Embryonic facial prominence (tissue), 1 donor: ENCODE results near the gene NECAB3.
A peak's percentile ranks its signal among the peaks of the same experiment; 100 is the strongest.
"Not testable (repeated sequence)": the region's sequence is repeated elsewhere in the genome, so short reads cannot be mapped to it uniquely, and the experiment has no call there.

Source experiments
- DNase-seq: peaks from one replicate; pipeline ENCODE4 v3.0.0-alpha.2; 2016; ENCODE audit errors: extremely low spot score

Gene NECAB3

GRCh38 chr20:33674294-33675135 lies at the start of gene NECAB3:
Gene NECAB3, minus strand, starts transcription at chr20:33674428. Its CDS starts 76 bp downstream, at chr20:33674352.
- DNase-seq = no peak

DNA sequence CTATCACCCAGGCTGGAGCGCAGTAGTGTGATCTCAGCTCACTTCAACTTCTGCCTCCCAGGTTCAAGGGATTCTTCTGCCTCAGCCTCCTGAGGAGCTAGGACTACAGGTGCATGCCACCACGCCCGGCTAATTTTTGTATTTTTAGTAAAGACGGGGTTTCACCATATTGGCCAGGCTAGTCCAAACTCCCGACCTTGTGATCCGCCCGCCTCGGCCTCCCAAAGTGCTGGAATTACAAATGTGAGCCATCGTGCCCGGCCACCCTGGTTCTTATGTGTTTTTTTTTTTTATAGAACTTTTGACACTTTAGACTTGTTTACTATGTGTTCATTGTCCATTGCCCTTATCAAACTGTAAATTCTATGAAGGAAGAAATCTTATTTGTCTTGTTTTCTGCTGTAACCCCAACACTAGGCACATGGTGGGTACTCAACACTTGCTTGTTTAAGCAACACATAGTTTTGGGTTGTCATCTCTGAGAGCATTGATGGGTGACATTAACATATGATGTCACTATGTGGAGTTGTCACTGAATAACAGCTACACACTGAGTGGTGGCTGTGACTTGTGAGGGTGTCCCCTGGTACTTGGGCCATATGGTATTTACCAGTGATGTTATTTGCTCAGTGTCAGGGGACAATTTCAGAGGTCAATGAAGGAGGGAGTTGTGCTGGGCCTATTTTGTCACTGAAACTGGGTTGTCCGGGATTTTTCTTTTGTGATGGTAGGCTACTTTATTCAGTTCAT lies 47.3 kb upstream of the NECAB3 start:
- no peak for DNase-seq

DNA sequence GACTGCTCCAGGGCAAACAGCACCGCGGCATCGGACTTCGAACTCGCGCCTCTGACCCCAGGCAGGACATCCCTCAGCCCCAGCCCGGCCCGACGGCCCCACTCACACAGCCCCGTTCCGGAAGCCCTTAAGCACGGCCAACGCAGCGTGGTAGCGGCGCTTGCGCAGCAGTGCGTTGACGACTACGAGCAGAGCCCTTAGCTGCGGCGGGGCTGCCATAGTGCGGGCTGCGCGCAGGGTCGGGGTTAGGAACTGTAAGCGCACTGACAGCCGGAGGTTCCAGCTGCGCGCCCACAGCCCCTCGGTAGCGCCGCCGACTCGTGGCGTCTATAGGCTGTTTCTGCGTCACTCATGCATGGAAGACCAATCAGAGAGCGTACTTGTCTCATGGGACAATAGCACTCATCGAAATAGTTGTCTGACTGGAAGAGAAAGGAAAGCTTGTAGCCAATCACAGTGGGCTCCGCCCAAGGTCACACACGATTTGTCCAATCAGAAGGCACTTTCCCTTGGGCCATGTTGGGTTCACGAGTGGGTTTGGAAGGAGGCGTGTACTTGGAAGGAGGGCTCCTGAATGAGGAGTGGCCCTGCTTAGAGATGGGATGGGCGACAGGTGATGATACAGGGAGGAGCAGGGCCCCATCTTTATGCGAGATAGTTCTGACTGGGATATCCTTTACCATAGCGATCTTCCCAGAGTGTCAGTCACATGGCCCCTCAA lies 45.9 kb upstream of the NECAB3 start, which contains the start of gene PXMP4:
TSS of gene PXMP4 (minus strand) at position 322 of the 721 bp plus-strand sequence. CDS start at position 219, 103 bp downstream.
- DNase-seq = peak; percentile 95

- DNase-seq = no peak
Measured at GRCh38 chr20:33719277-33719988, 45.2 kb upstream of the NECAB3 start.

GRCh38 chr20:33716498-33716897 lies 42.3 kb upstream of the NECAB3 start:
- DNase-seq = no peak

- no peak for DNase-seq
Measured at GRCh38 chr20:33713865-33714367, 39.7 kb upstream of the NECAB3 start.

GRCh38 chr20:33711446-33711738 lies 37.2 kb upstream of the NECAB3 start:
- DNase-seq = no peak

DNA sequence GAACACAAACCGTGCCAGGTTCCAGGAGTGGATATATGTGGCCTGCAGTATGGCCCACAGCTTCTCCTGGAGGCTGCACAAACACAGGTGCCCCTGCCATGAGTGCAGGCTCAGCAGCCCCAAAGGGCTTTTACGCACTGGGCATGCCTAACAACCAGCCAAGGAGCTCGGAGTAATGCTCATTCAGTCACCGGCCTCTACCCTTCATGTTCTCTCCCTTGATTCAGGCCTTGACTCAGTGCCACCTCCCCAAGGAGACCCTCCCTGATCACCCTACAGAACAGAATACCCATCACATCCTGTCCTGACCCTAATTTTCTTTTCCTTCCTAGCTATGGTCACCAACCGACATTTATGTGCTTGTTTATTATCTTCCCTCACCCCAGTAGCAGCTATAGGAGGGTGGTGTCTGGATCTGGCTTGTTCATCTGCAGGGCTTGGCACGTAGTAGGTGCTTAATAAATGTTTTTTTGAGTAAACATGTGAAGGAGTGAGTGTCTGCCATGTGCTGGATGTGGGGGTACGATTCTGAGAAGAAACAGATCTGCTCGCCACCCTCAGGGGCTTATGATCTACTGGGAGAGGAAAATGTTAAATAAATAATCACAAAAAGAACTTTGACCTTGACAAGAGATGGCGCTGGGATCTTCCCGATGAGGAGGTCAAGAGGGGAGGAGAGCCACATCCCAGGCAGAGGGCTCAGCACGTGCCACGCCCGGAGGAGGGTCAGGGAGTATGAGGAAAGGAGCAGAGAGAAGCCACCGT lies 36.6 kb upstream of the NECAB3 start:
- no peak for DNase-seq

GRCh38 chr20:33709905-33710541 lies 35.8 kb upstream of the NECAB3 start:
- no peak for DNase-seq

- no peak for DNase-seq
Measured at GRCh38 chr20:33709398-33709797, 35.2 kb upstream of the NECAB3 start.

DNA sequence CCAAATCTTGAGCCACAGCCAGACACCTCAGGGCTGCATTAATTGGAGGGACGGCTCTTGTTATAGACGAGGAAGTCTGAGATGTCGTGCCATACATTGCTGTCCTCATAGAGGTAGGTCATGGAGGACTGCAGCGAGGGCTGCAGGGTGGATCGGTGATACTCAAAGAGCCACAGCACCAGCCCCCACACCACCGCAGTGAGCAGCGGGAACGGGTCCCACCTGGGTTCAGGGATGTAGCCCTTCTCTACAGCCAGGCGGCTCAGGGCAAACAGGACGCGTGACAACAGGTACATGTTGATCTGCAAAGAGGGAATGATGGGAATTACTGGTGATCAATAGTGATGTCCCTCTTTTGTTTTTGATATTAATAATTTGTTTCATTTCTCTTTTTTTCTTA lies 33.4 kb upstream of the NECAB3 start:
- DNase-seq = no peak

DNA sequence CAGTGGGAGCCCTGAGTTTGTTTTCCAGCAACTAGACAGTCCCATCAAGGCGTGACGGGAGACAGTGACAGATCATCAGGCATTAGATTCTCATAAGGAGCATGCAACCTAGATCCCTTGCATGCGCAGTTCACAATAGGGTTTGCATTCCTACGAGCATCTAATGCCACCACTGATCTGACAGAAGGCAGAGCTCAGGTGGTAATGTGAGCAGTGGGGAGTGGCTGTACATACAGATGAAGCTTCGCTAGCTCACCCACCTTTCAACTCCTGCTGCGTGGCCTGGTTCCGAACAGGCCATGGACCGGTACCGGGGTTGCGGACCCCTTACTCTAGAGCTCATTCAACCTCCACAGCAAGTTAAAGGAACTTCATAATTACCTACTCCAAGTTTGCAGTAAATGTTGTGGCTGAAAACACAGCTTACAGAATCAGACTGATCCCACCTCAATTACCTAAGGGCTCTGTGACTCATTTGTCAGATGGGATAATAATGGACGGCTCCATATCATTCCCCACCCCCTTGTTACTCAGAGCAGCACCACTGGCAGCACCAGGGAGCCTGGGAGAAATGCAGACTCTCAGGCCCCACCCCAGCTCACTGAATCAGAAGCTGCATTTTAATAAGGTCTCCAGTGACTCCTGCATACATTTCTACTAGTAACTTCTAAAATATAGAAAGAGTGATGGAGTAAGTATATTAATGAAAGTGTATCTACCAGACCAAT lies 30.1 kb upstream of the NECAB3 start:
- no peak for DNase-seq

DNA sequence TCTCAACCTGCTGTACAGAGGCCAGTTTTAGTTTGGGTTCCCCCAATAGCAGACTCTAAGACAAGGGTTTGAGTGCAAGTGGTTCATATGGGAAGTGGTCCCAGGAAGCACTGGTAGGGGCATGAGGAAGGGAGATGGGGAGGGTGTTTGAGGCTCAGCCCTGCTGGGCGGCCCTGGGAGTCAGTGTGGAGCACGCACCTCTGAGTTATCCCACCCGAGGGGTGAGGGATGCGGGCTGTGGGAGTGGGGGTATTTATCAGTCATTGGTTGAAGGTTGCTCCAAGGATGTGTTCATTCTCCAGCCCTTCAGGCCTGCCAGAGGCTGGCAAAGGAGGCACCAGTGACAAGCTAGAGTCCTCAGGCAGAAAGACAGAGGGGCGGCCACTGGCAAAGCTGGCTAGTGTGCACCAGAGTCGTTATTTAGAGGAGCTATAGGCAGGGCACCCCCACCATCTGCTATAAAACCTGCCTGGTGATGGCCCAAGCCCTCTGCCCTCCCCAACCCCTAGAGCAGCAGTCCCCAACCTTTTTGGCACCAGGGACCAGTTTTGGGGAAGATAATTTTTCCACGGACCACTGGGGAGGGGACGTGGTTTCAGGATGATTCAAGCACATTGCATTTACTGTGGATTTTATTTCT lies 29.4 kb upstream of the NECAB3 start:
- DNase-seq = no peak

DNA sequence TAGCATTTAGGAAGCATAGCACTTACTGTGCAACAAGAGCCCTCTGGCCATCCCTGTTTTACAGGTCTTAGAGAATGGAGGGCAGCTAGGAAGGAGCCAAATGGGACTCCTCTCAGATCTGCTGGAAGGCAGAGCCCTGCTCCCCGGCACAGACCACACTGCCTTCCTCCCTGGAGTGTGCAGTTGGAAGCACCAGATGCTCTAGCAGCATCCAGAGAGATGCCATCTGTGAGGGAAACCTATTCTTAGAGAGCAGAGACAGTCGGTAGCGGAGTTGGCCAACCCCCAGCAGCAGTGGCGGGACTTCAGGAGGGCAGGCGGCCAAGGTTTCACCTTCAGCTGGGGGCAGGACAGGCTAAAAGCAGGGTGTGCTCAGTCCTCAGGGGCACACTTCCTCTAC lies 28.6 kb upstream of the NECAB3 start:
- no peak for DNase-seq

GRCh38 chr20:33701629-33702450 lies 27.6 kb upstream of the NECAB3 start:
- DNase-seq = no peak

DNA sequence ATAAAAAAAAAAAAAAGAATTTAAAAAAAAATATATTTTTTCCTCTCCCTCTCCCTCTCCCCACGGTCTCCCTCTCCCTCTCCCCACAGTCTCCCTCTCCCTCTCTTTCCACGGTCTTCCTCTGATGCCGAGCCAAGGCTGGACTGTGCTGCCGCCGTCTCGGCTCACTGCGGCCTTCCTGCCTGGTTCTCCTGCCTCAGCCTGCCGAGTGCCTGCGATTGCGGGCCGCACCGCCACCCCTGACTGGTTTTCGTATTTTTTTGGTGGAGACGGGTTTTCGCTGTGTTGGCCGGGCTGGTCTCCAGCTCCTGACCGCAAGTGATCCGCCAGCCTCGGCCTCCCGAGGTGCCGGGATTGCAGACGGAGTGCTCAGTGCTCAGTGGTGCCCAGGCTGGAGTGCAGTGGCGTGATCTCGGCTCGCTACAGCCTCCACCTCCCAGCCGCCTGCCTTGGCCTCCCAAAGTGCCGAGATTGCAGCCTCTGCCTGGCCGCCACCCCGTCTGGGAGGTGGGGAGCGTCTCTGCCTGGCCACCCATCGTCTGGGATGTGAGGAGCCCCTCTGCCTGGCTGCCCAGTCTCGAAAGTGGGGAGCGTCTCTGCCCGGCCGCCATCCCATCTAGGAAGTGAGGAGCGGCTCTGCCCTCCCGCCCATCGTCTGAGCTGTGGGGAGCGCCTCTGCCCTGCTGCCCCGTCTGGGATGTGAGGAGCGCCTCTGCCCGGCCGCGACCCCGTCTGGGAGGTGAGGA lies 26.6 kb upstream of the NECAB3 start:
- not testable (repeated sequence) for DNase-seq

DNA sequence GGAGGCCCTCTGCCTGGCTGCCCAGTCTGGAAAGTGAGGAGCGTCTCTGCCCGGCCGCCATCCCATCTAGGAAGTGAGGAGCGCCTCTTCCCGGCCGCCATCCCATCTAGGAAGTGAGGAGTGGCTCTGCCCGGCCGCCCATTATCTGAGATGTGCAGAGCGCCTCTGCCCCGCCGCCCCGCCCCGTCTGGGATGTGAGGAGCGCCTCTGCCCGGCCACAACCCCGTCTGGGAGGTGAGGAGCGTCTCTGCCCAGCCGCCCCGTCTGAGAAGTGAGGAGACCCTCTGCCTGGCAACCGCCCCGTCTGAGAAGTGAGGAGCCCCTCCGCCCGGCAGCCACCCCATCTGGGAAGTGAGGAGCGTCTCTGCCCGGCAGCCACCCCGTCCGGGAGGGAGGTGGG lies 24.7 kb upstream of the NECAB3 start:
- not testable (repeated sequence) for DNase-seq

GRCh38 chr20:33697129-33697528 lies 22.9 kb upstream of the NECAB3 start:
- no peak for DNase-seq
